22Rv1 (cell line): ENCODE measurements around the gene DET1.
"Not testable (repeated sequence)": the region's sequence is repeated elsewhere in the genome, so short reads cannot be mapped to it uniquely, and the experiment has no call there.

Source experiments
- CTCF ChIP-seq: fragments of 450-650 bp; IDR thresholded peaks from 2 replicates; pipeline ENCODE4 v1.5.1; 2017; ENCODE audit warnings: mild to moderate bottlenecking
- ZFX ChIP-seq: fragments of 450-650 bp; IDR thresholded peaks from 2 replicates; pipeline ENCODE4 v1.6.1; 2017; ENCODE audit warnings: antibody characterized with exemption, borderline replicate concordance

- not testable (repeated sequence) for TF ChIP-seq CTCF, ZFX
Observed at GRCh38 chr15:88559565-88559964, 13.1 kb upstream of the DET1 start.
